Smooth muscle cell of the brain vasculature (primary cell): Measurements from ENCODE around the gene SERTAD2.

Experiments used
- DNase-seq: peaks from one replicate; pipeline ENCODE4 v3.0.0-alpha.2; 2012; ENCODE audit warnings: low read depth, low spot score

Gene SERTAD2

GRCh38 chr2:64649013-64649484, 4.7 kb downstream of the SERTAD2 start:
- no peak for DNase-seq

- DNase-seq, result peak; percentile 67
Observed at GRCh38 chr2:64646007-64646880, 7.5 kb downstream of the SERTAD2 start.

- DNase-seq, result peak; percentile 71
Observed at GRCh38 chr2:64644458-64645382, 9.0 kb downstream of the SERTAD2 start.

GRCh38 chr2:64643838-64644457, 9.8 kb downstream of the SERTAD2 start:
- no peak for DNase-seq

GRCh38 chr2:64641599-64641998, 12.1 kb downstream of the SERTAD2 start:
- no peak for DNase-seq

- no peak for DNase-seq
Observed at GRCh38 chr2:64640153-64641044, 13.3 kb downstream of the SERTAD2 start.

- no peak for DNase-seq
Observed at GRCh38 chr2:64639691-64640090, 14.0 kb downstream of the SERTAD2 start.

GRCh38 chr2:64638502-64639120, 15.1 kb downstream of the SERTAD2 start:
- no peak for DNase-seq

- DNase-seq, result no peak
Observed at GRCh38 chr2:64637931-64638330, 15.8 kb downstream of the SERTAD2 start.

GRCh38 chr2:64637000-64637635, 16.6 kb downstream of the SERTAD2 start:
- DNase-seq, result no peak

GRCh38 chr2:64635976-64636911, 17.5 kb downstream of the SERTAD2 start:
- DNase-seq, result no peak

GRCh38 chr2:64634345-64635267, 19.1 kb downstream of the SERTAD2 start:
- no peak for DNase-seq

- DNase-seq, result no peak
Observed at GRCh38 chr2:64632835-64633819, 20.6 kb downstream of the SERTAD2 start.

- DNase-seq, result no peak
Observed at GRCh38 chr2:64631771-64632170, 21.9 kb downstream of the SERTAD2 start.

GRCh38 chr2:64630752-64631151, 23.0 kb downstream of the SERTAD2 start:
- no peak for DNase-seq

- DNase-seq, result no peak
Observed at GRCh38 chr2:64629875-64630274, 23.8 kb downstream of the SERTAD2 start.
